NCI-H2171 (cell line): ENCODE measurements around the gene CD70.
"Not testable (repeated sequence)": the region's sequence is repeated elsewhere in the genome, so short reads cannot be mapped to it uniquely, and the experiment has no call there.

Experiments
- DNase-seq: peaks from one replicate; lab custom pipeline; 2025; lab: John Stamatoyannopoulos, UW

The CD70 gene

DNA sequence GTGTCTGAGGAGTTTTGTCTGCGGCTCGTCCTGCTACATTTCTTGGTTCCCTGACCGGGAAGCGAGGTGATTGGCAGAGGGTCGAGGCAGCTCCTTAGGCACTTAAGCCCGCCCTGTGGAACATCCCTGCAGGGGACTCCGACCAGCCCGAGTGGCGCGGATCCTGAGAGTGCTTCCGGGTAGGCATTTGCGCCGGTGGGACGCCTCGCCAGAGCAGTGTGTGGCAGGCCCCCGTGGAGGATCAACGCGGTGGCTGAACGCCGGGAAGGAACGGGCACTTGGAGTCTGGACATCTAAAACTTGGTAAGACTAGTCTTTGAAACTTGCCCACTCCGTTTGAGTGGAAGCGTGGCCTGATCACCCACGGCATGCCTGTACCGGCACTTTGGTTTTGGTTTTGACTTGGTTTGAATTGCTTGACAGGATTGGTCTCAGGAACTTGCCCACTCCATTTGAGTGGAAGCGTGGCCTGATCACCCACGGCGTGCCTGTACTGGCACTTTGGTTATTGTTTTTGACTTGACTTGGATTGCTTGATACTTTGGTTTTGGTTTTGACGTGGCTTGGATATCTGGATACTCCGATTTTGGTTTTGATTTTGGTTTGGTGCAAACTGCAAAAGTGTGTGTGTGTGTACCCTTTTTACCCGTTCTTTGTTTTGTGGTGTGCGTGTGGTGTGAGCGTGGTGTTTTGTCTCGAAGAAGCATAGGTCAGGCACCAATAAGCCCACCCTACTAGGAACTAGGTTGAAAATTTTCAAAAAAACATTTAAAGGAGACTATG is 6.7 kb upstream of the CD70 start:
- DNase-seq, result not testable (repeated sequence)

DNA sequence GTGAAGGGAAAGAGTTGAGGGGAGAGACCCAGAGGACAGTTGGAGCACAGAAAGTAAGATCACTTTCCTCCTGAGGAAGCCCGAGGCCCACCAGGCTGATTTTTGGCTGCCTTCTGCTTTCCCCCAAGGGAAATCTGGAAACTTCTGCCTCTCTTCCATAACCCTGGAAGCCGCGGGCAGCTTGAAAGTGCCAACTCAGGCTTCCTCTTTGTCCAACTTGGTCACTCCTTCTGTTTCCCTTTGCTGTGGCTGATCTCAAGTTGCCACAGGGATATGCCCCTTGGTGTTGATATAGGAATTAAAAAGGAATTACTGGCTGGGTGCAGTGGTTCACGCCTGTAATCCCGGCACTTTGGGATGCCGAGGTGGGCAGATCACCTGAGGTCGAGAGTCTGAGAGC is 5.7 kb upstream of the CD70 start:
- DNase-seq, result no peak

DNA sequence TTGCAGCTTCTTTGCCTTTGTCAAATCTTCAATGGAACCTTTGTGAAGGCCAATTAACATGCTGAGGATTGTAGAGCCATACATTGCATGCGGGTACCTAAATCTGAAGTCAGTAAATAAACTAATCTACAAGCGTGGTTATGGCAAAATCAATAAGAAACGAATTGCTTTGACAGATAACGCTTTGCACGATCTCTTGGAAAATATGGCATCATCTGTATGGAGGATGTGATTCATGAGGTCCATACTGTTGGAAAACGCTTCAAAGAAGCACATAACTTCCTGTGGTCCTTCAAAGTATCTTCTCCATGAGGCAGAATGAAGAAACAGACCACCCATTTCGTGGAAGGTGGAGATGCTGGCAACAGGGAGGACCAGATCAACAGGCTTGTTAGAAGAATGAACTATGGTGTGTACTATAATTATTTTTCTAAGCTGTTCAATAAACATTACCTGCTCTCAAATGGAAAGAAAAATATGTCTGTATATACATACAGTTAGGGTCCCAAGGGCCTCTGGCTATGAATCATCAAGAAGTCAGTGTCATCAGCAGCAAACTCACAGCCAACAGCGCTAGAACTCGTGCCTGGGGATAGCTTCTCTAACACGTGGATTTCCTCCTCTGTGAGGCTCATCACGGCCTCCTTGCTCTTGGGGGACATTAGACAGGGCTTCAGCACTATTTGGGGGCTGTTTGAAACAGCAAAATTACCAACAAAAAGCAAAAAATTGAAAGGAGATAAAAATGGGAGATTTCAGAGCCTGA is 2.9 kb upstream of the CD70 start:
- DNase-seq, result no peak

DNA sequence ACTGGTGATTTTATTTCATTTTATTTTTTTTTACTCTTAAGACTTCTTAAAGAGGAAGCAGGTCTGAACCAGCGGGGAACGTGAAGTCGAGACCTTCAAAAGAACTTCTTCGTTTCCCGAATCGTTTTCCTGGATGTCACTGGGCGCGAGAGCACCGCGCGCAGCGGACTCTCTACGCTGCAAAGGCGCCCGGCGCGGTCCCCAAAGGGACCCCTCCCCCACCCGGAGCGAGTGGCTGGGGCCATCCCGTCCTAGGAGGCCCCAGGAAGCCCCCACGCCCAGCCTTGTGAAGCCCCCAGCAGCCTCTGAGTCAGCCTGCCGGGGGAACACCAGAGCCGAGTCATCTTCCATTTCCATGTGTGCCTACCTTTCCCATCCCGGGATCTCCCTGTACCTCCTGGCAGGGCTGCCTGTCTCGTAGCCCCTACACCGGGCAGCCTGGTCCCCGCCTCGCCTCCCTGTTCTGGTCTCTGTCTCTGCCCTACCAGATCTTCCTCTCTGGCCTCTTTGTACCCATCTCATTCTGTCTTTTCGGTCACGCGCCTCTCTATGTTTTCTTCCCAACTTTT is 608 bp downstream of the CD70 start:
- DNase-seq, result no peak

DNA sequence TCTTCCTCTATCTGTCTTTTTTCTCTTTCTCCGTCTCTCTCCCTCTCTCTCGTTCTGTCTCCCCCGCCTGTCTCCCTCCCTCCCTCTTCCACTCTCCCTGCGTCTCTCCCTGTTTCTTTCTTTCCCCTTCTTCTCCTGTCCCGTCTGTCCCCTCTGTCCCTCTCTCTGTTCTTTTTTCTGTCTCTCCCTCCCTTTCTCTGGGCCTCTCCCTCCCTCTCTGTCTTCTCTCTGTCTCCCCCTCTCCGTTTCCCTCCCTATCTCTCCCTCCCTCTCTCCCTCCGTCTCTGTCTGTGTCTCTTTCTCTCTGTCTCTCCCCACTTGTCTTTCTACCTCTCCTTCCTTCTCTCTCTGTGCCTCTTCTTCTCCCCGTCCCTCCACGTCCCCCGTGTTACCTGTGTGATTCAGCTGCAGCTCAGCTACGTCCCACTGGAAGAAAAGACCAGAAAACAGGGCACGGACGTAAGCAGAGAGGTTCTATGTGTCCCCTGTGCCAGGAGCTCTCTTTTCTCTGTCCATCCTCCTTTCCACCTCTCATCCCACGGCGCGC is 1.2 kb downstream of the CD70 start:
- no peak for DNase-seq

DNA sequence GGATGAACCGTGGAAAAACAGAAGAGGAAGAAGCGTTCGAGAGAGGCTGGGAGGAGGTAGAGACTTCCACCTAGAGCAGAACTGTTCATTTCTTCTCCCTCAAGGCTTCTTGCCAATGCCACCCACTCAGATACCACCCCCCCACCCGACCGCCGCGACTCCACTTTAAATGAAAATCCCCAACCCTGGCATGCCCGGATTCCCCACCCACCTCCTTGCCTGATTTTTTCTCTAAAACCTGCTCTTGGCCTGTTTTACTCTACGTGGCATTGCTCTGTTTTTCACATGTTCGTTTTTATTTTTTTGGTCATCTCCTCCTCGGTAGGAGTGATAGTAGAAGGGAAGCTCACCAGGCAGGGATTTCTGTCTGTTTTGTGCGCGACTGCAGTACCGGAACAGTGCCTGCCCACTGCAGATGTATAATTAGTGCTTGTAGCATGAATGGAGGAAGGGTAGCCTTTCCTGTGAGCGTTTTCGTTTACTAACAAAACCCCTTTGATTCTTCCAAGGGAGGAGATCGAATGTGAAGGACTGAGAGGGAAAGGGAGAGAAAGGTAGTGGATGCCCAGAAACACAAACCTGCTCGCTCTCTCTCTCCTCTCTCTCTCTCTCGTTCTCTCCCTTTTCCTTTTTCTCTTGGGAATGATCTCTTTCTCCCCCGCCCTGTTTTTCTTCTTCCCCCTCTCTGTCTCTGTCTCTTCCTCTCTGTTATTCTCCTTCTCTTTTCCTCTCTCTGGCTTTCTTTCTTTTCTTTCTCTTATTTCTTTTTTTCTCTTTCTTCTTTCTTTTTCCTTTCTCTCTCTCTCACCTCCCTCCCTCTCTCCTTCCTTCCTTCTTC is 2.2 kb downstream of the CD70 start:
- no peak for DNase-seq

DNA sequence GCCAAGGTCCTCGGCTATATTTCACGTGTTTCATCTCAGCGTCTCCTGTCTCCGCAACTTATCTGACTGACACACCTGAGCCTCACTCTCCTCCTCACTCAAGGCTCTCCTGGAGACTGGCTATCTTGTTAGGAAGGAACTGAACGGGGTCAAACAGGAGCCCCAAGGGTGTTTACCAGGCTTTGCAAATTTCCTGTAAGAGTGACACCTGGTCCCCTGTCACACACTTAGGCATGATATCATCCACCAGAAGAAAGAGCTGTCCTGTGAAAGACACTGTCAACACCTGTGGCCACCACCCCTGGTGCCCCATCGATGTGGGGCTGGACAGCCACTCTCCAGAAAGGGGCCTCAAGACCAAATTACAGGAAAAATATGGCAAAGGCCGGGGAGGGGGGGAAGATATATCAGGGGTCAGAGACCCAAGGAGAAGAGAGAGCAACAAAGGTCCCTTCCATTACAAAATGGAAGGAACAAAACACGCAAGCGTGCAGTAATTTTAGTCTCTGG is 2.9 kb downstream of the CD70 start:
- no peak for DNase-seq

DNA sequence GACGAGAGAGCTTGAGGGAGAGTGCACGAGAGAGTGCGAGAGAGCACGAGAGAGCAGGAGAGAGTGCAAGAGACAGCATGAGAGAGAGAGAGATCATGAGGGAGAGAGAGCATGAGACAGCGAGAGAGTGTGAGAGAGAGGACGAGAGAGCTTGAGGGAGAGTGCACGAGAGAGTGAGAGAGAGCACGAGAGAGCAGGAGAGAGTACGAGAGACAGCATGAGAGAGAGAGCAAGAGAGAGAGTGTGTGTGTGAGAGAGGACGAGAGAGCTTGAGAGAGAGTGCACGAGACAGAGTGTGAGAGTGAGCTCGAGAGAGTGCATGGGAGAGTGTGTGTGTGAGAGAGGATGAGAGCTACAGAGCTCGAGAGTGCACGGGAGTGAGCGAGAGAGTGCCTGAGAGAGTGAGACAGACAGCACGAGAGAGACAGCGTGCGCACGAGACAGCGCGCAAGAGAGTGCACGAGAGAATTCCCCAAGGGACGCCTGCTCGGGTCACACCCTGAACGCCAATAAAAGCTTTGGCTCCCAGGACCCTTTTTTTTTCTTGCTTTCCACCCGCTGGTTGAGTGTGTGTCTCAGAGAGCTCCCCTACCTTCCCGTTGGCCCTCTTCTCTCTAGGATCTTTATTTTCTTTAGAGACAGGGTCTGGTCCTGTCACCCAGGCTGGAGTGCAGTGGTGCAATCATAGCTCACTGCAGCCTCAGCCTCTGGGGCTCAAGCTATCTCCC is 3.7 kb downstream of the CD70 start:
- no peak for DNase-seq

DNA sequence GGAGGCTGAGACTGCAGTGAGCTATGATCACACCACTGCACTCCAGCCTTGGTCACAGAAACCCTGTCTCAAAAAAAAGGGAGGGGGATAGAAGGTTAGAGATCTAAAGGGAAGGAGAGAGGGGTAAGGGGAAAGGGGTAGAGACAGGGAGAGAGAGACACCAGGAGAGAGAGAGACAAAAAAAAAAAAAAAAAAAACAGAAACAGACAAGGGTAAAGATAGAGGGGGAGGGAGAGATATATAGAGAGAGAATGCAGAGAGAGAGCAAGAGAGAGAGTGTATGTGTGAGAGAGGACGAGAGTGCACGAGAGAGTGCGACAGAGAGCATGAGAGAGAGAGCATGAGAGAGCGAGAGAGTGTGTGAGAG is 4.2 kb downstream of the CD70 start:
- no peak for DNase-seq

DNA sequence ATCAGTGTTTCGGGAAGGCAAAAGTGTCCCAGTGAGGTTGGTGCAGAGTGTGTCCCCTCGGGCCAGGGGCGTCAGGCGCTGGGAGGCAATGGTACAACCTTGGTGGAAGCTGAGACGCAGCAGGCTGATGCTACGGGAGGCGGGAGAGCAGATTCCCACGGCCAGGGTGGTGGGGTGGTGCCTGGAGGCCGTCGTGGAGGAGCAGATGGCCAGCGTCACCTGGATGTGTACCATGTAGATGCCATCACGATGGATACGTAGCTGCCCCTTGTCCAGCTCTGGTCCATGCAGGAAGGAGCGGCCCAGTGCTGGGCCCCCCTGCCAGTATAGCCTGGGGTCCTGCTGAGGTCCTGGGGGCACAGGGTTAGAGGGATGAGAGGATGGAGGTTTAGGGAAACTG is 4.9 kb downstream of the CD70 start:
- DNase-seq, result no peak

DNA sequence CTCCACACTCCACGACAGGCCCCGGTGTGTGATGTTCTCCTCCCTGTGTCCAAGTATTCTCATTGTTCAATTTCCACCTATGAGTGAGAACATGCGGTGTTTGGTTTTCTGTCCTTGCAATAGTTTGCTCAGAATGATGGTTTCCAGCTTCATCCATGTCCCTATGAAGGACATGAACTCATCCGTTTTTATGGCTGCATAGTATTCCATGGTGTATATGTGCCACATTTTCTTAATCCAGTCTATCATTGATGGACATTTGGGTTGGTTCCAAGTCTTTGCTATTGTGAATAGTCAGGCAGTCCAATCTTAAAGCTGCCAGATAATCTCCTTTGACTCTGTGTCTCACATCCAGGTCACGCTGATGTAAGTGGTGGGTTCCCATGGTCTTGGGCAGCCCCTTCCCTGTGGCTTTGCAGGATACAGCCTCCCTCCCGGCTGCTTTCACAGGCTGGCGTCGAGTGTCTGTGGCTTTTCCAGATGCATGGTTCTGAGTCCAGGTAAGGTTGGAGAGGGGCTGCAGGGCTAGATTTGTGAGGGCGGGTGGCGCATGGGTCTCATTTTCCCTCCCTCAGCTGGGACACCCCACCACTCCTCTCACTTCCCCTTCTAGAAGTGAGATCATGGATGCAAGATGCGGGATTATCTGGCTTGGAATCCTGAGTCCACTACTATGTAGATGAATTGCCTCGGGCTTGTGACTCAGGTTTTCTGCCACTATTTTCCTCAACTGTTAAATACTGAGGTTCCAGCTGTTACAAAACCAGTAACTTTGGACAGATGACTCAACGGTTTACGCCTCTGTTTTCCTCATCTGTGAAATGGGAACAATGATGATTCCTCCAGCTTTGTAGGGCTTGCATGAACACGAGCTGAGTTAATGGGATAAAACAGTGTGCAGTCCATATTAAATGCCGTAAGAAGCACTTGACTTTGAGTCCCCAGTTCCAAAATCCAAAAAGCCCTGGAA is 8.2 kb downstream of the CD70 start:
- DNase-seq, result not testable (repeated sequence)

DNA sequence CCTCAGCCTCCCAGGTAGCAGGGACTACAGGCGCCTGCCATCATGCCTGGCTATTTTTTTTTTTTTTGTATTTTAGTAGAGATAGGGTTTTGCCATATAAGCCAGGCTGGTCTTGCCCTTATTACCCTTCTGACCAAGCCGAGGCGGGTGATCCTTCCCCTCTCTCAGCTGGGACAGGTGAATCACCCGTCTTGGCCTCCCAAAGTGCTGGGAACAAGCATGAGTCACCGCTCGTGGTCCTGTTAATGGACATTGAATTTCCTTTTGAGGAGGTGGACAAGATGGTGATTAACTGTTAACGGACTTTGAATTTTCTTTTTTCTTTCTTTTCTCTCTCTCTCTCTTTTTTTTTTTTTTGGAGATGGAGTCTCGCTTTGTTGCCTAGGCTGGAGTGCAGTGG is 10.6 kb downstream of the CD70 start:
- DNase-seq, result no peak

DNA sequence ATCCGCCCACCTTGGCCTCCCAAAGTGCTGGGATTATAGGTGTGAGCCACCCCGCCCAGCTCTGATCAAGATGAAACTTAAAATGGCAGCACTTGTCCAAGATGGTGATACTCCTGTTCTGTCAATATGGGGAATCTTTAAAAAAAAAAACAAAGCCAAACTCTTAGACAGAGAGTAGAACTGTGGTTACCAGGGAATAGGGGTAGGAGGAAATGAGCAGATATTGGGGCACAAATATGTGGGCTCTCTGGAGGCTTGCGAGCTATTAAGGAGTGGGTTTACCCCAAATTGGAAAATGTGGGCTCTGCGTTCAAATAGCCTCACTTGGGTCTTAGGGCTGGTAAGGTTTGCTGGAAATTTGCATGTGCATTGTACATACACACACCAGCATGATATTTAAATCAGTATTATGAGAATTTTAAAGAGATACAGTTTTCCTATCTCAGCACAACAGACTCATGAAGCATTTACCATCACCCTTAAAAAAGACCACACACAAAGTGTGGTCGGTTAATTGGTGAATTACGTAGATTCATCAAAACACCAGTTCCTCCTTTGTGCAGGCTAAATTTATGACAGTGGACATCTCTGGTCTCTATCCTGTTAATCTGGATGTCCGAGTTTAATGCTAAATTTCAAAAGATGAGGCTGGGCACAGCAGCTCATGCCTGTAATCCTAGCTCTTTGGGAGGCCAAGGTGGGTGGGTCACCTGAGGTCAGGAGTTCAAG is 11.3 kb downstream of the CD70 start:
- DNase-seq, result no peak

DNA sequence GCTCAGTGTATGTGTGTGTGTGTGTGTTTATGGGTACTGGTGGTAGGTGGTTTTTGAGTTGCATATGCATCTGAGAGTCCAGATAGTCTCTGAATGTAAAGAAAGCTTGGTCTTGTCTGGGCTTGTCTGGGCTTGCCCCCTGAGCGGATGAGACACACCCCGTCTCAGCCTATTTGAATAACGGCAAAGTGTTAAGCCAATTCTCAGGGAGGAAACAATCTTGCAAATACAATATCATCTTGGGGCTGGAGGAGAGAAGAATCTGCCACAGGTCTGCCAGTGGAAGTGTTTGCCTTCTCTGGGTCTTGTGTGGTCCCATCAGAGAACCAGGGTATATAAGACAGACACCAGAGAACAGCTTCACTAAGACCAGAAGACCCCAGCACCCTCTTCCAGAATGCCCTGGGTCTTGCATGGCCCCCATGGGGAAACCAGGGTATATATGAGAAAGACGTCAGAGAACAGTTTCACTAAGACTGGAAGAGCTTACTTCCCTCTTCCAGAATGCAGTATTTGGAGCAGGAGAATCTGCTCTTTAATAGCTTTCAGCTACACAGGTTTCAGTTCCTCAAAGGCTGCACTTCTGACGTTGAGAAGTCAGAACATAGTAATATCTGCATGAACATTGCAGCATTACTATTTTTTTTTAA is 13.3 kb downstream of the CD70 start:
- no peak for DNase-seq

DNA sequence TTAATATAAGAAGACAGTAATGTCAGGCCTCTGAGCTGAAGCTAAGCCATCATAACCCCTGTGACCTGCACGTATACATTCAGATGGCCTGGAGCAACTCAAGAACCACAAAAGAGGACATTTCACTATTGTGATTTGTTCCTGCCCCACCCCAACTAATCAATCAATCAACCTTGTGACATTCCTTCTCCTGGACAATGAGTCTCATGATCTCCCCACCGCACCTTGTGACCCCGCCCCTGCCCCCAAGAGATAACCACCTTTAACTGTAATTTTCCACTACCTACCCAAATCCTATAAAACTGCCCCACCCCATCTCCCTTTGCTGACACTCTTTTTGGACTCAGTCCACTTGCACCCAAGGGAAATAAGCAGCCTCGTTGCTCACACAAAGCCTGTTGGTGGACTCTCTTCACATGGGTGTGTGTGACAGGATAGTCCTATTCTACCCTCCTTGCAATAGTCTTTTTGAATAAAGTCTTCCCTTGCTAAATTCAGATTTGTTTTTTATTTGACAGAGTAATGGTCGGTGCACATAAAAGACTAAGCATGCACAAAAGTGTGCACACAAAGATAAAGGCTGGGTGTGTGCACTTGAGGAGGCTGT is 14.0 kb downstream of the CD70 start:
- DNase-seq, result no peak

DNA sequence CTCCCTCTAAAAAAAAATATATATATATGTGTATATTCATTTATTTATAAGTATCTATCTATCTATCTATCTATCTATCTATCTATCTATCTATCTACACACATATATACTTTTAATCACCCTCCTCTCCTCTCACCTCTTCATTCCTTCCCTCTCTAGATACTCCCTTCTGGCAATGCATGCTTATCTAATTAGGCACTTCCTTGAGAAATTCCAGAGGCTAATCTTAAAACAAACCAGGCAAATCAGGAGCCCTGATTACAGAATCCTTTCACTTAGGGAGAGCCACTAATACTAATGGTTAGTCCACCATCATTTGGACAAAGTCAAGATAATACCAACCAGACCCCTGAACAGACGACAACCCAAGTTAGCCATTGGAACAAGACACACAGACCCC is 17.6 kb downstream of the CD70 start:
- DNase-seq, result no peak

DNA sequence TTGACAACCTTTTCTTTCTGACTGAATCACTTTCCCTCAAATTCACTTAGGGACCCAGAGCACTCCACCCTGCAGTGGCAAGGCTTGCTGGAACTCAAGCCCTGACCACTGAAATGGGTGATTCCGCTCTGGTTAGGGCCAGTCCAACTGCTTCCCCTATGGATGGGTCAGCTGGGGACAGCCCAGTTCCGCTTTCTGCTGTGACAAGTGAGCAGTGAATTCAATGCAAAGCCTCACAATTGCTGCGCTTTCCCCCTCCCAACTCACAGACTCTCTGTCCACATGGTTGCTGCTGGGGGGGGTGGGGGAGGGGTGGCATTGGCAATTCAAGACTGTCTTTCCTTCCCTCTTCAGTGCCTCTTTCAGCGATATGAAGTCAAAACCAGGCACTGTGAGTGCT is 18.7 kb downstream of the CD70 start:
- no peak for DNase-seq

DNA sequence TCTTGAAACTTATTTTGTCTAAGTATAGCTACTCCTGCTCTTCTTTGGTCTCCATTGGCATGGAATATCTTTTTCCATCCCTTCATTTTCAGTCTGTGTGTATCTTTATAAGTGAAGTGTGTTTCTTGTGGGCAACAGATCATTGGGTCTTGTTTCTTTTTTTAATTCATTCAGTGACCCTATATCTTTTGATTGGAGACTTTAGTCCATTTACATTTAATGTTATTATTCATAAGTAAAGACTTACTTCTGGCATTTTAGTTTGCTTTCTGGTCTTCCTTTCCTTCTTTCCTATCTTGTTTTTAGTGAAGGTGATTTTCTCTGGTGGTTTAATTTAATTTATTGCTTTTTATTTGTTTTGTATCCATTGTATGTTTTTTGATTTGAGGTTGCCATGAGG is 19.8 kb downstream of the CD70 start:
- no peak for DNase-seq
